Measurements from ENCODE around the gene GNL1. TPM values are rescaled to one million over a fixed set of nuclear protein-coding genes. Genes with fewer than 3 reads are reported as not detected.

The GNL1 gene
- polyA plus RNA-seq, 1 of the 3 experiments (the other 2 are of a cell fraction): 36.4 TPM

- Histone ChIP-seq H3K4me2 (no peak overlapping the region), H3K79me2 (ENCODE audit: insufficient read depth) (no peaks in the 10 kb centered on the region), H3K27ac (ENCODE audit: low read depth in 2 of 2, low read length in 1 of 2) (no peak overlapping the region), H3K9me2 (no peaks in the 10 kb centered on the region), H2AFZ (ENCODE audit: low read depth) (no peak overlapping the region), H3F3A (replicated peaks; ENCODE audit: insufficient read depth) (peaks cover 8% of the 10 kb centered on the region), H3K4me3 (ENCODE audit: low read depth in 2 of 2, low read length in 1 of 2) (no peak overlapping the region), H3K36me3 (replicated peaks in 1 of 2; ENCODE audit: control insufficient read depth in 1 of 2, insufficient read depth in 2 of 2, low read length in 1 of 2) (peaks cover 11 to 36% of the 10 kb centered on the region in 2 experiments), H3K4me1 (ENCODE audit: control insufficient read depth in 1 of 2, insufficient read depth in 2 of 2, low read depth in 1 of 2, low read length in 1 of 2) (peaks cover 3 to 5% of the 10 kb centered on the region in 2 experiments; a peak in 1 of 4 replicates), H3K27me3 (ENCODE audit: insufficient read depth) (no peaks in the 10 kb centered on the region), H4K20me1 (ENCODE audit: insufficient read depth) (no peaks in the 10 kb centered on the region), H3K9me3 (no peaks in the 10 kb centered on the region), H3K9ac (no peak overlapping the region)
- 20% methylated on average over 6 of the region's 6 CpGs for WGBS (ENCODE audit: low lambda C conversion rate)
- CTCF ChIA-PET: interaction anchor here (0.6 to 11.3 kb wide), 32 partner anchors 9 to 177 kb away, joined by 3 to 203 read pairs (median 6); partner anchors contain the start of genes ABCF1, GNL1, HLA-E and PRR3
- POLR2A ChIA-PET: interaction anchor here (1.0 to 1.8 kb wide), 3 partner anchors 8 to 26 kb away, joined by 3 to 7 read pairs (median 6); partner anchors contain the start of gene ABCF1
- peak; percentile 60 for DNase-seq
- TF ChIP-seq SIN3A (IDR thresholded peaks at IDR 0.05; ENCODE audit: borderline replicate concordance, low read depth, low read length) (no peak), PBX3 (IDR thresholded peaks at IDR 0.05) (peak; percentile 28; the same call in 1 of the 2 replicates), EP300 (IDR thresholded peaks at IDR 0.05; ENCODE audit: borderline replicate concordance in 1 of 2, low read depth in 1 of 2, low read length in 1 of 2) (no peak), SMC3 (IDR thresholded peaks at IDR 0.05; ENCODE audit: low read depth, low read length) (peak; percentile 64), RFX5 (IDR thresholded peaks at IDR 0.05; ENCODE audit: low read length) (peak; percentile 62; the same call in 1 of the 2 replicates), RAD21 (IDR thresholded peaks at IDR 0.05; ENCODE audit: low read length) (peak; percentile 62), GABPA (IDR thresholded peaks at IDR 0.05; ENCODE audit: low read depth) (no peak), CTCF (IDR thresholded peaks at IDR 0.05) (peak; percentile 77), USF1 (IDR thresholded peaks at IDR 0.05; ENCODE audit: borderline replicate concordance, low read depth) (no peak)
- TF ChIP-seq, protein P1, sequence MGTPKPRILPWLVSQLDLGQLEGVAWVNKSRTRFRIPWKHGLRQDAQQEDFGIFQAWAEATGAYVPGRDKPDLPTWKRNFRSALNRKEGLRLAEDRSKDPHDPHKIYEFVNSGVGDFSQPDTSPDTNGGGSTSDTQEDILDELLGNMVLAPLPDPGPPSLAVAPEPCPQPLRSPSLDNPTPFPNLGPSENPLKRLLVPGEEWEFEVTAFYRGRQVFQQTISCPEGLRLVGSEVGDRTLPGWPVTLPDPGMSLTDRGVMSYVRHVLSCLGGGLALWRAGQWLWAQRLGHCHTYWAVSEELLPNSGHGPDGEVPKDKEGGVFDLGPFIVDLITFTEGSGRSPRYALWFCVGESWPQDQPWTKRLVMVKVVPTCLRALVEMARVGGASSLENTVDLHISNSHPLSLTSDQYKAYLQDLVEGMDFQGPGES (IDR thresholded peaks at IDR 0.05; ENCODE audit: low read depth, low read length): no peak
Observed at GRCh38 chr6:30544666-30545272, 11.5 kb downstream of the GNL1 start.

- peaks cover 3 to 5% of the 10 kb centered on the region in 2 experiments; a peak in 1 of 4 replicates for H3K4me1 ChIP-seq (ENCODE audit: control insufficient read depth in 1 of 2, insufficient read depth in 2 of 2, low read depth in 1 of 2, low read length in 1 of 2)
- peaks cover 8% of the 10 kb centered on the region for H3F3A ChIP-seq (replicated peaks; ENCODE audit: insufficient read depth)
- peaks cover 2 to 29% of the 10 kb centered on the region in 2 experiments for H3K36me3 ChIP-seq (replicated peaks in 1 of 2; ENCODE audit: control insufficient read depth in 1 of 2, insufficient read depth in 2 of 2, low read length in 1 of 2)
- CTCF ChIA-PET: interaction anchor here (1.0 to 11.3 kb wide), 20 partner anchors 11 to 543 kb away, joined by 3 to 203 read pairs (median 7); partner anchors contain the start of genes GNL1, HLA-E and PRR3
- DNase-seq: no peak
- no peaks in the 10 kb centered on the region for H3K79me2 ChIP-seq (ENCODE audit: insufficient read depth)
- no peak overlapping the region for H3K4me2 ChIP-seq
- H3K27me3 ChIP-seq (ENCODE audit: insufficient read depth): no peaks in the 10 kb centered on the region
- POLR2A ChIA-PET: no interaction called here
- no peak overlapping the region for H3K4me3 ChIP-seq (ENCODE audit: low read depth in 2 of 2, low read length in 1 of 2)
- H2AFZ ChIP-seq (ENCODE audit: low read depth): no peak overlapping the region
- H3K9ac ChIP-seq: no peak overlapping the region
- H3K27ac ChIP-seq (ENCODE audit: low read depth in 2 of 2, low read length in 1 of 2): no peak overlapping the region
- H3K9me2 ChIP-seq: no peaks in the 10 kb centered on the region
- TF ChIP-seq FOXM1 (IDR thresholded peaks at IDR 0.05; ENCODE audit: low read depth) (no peak), EP300 (IDR thresholded peaks at IDR 0.05; ENCODE audit: borderline replicate concordance in 1 of 2, low read depth in 1 of 2, low read length in 1 of 2) (no peak), NFIC (IDR thresholded peaks at IDR 0.05; ENCODE audit: borderline replicate concordance) (no peak), SIN3A (IDR thresholded peaks at IDR 0.05; ENCODE audit: borderline replicate concordance, low read depth, low read length) (no peak), POLR2AphosphoS5 (IDR thresholded peaks at IDR 0.05; ENCODE audit: low read depth, low read length) (no peak)
- 90% methylated on average over 3 of the region's 3 CpGs for WGBS (ENCODE audit: low lambda C conversion rate)
- H3K9me3 ChIP-seq: no peaks in the 10 kb centered on the region
- H4K20me1 ChIP-seq (ENCODE audit: insufficient read depth): no peaks in the 10 kb centered on the region
Observed at GRCh38 chr6:30543821-30544220, 12.5 kb downstream of the GNL1 start.

Measured in SK-N-SH (cell line).